H1 (cell line): ENCODE results near the gene NDUFAF3. TPM values are rescaled to one million over a fixed set of nuclear protein-coding genes. Genes with fewer than 3 reads are reported as not detected.

Source experiments
- MAX ChIP-seq: IDR thresholded peaks from 2 replicates; pipeline ENCODE4 v1.6.1; 2012; ENCODE audit warnings: inconsistent platforms
- SAP30 ChIP-seq: fragments of 300-600 bp; sonication (generic); IDR thresholded peaks from 2 replicates; pipeline ENCODE4 v1.7.1; 2012; ENCODE audit warnings: low read length, moderate library complexity, mild to moderate bottlenecking, inconsistent platforms; ENCODE audit not compliant: insufficient read depth, insufficient replicate concordance
- polyA plus RNA-seq, 7 experiments: library from polyadenylated mRNA; depleted of rRNA in 3 of 7; stranded (reverse) in 5 of 7; unstranded in 2 of 7; fragments of >200 nt in 5 of 7; fragments of 200-250 nt in 2 of 7; gene quantifications; 1 replicate in 5 of 7; 2 replicates in 1 of 7; 4 replicates in 1 of 7; pipeline versions ENCODE4 v1.2.1 to v1.2.3, GENCODE V29; 2011 to 2013; ENCODE audit warnings: missing spikeins in 2 of 7, mixed read lengths in 2 of 7
- total RNA-seq: library from RNA; stranded (reverse); fragmentation: NEBNext Ultra II Directional; extraction: Animal tissue kit (Norgen Biotek cat#: 25700); gene quantifications from 2 replicates; pipeline ENCODE4 v1.2.1, GENCODE V29; 2021

Gene NDUFAF3
- total and polyA plus RNA-seq, 2 of the 8 experiments (the other 6 are each of a cell fraction or from before 2014, with no cell fraction given), result 27.8 to 45.5 TPM

- TF ChIP-seq SAP30 (no peak), MAX (no peak)
These were observed 38.8 kb upstream of the NDUFAF3 start (continued) for GRCh38 chr3:48983096-48983495.
